ENCODE data around the gene SNX4.

- no peak for TF ChIP-seq EP300 (IDR thresholded peaks at IDR 0.05; ENCODE audit: low read depth)
- TF ChIP-seq CTCF (IDR thresholded peaks at IDR 0.05) = no peak
- no peak for TF ChIP-seq POLR2AphosphoS5 (IDR thresholded peaks at IDR 0.05)
These were observed 58.1 kb downstream of the SNX4 start for GRCh38 chr3:125461896-125462295.
